Body of pancreas (tissue), 4 donors: ENCODE results near the gene DEF6. TPM values are rescaled to one million over a fixed set of nuclear protein-coding genes. Genes with fewer than 3 reads are reported as not detected.

Experiments used
- ATAC-seq: fragments of 150-250 bp; one replicate; pipeline ENCODE4 v1.9.1; 2016
- DNase-seq, 4 donors: peaks; one replicate each; pipeline ENCODE4 v3.0.0-alpha.2; 2019
- H3K27ac ChIP-seq, 4 donors: fragments of 200-600 bp; sonication (generic); 1 replicate in 3 of 4; 2 replicates in 1 of 4; pipeline versions ENCODE4 v1.5.1 to v1.6.1; 2016 to 2019; ENCODE audit warnings: mild to moderate bottlenecking in 1 of 4, mixed read lengths in 1 of 4, moderate library complexity in 1 of 4
- H3K27me3 ChIP-seq, 2 donors: fragments of 200-600 bp; sonication (generic); one replicate each; pipeline ENCODE4 v1.6.0; 2016; ENCODE audit warnings: mild to moderate bottlenecking in 1 of 2
- H3K36me3 ChIP-seq, 2 donors: fragments of 200-600 bp; sonication (generic); replicated peaks in 1 of 2; 2 replicates each; pipeline ENCODE4 v1.5.1; 2016; ENCODE audit warnings: low read depth in 2 of 2; ENCODE audit not compliant: insufficient read depth in 1 of 2
- H3K4me1 ChIP-seq: fragments of 200-600 bp; sonication (generic); one replicate; pipeline ENCODE4 v1.6.0; 2016
- H3K4me3 ChIP-seq, 2 donors: fragments of 200-600 bp; sonication (generic); 1 replicate in 1 of 2; 2 replicates in 1 of 2; pipeline ENCODE4 v1.5.1; 2016 to 2019
- H3K9me3 ChIP-seq, 3 donors: fragments of 200-600 bp; sonication (generic); 1 replicate in 2 of 3; 2 replicates in 1 of 3; pipeline ENCODE4 v1.5.1; 2016
- POLR2A ChIP-seq, 3 donors: fragments of 450-650 bp; IDR thresholded peaks; one replicate each; pipeline ENCODE4 v1.6.1; 2016; ENCODE audit warnings: antibody characterized with exemption in 3 of 3, mild to moderate bottlenecking in 2 of 3
- WGBS, 2 donors: methylation state at CpG; one replicate each; pipeline ENCODE4 v1.1.5; 2017; 5-methylcytosine and 5-hydroxymethylcytosine counted together
- intact Hi-C: fragments of 100-400 bp; cut with DNase I; formaldehyde crosslinking; loops from one replicate; pipeline ENCODE4 v1.15.1; 2023
- total RNA-seq, 2 donors: library from RNA; depleted of rRNA; stranded (reverse); fragments of >200 nt; gene quantifications; one replicate each; pipeline ENCODE4 v1.1.0, GENCODE V29; 2016
- TF ChIP-seq, protein P1 (sequence below), 7 experiments: fragments of 450-650 bp in 4 of 7; fragments of 200-600 bp in 3 of 7; sonication (generic) in 3 of 7; IDR thresholded peaks; one replicate each; pipeline ENCODE4 v1.5.1; 2016 to 2019; ENCODE audit warnings: antibody characterized with exemption in 7 of 7

DEF6 gene
- total RNA-seq, 2 donors from 2014 or later = 10.2 to 23.3 TPM

DNA sequence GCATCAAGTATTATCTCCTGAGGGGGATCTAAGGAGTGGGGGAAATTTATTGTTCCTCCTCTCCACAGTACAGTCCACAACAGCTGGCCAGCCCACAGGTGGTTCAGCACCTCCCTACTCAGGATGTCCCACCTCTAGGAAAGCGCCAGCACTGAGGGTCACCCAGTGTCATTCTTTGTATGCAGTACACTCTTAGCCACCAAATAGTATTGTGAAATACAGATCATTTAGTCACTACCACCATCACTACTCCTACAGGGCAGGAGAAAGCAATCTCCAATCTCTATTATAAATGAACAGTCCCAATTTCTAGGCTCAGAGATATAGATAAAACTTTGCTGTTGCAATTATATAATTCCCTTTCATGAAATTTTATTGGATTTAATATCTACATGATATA, 44.4 kb upstream of the DEF6 start:
- Histone ChIP-seq H3K4me1 (peaks cover 4% of the 10 kb centered on the region), H3K27ac (no peak overlapping the region), H3K9me3 (no peaks in the 10 kb centered on the region), H3K36me3 (no peaks in the 10 kb centered on the region), H3K27me3 (no peaks in the 10 kb centered on the region), H3K4me3 (no peak overlapping the region)
- WGBS, 2 donors = 90 to 92% methylated on average over 1 of the region's 1 CpG
- intact Hi-C loops = no loop called here
- DNase-seq (no peak), ATAC-seq (no peak)
- TF ChIP-seq POLR2A (IDR thresholded peaks at IDR 0.05) = no peak
- TF ChIP-seq, protein P1, sequence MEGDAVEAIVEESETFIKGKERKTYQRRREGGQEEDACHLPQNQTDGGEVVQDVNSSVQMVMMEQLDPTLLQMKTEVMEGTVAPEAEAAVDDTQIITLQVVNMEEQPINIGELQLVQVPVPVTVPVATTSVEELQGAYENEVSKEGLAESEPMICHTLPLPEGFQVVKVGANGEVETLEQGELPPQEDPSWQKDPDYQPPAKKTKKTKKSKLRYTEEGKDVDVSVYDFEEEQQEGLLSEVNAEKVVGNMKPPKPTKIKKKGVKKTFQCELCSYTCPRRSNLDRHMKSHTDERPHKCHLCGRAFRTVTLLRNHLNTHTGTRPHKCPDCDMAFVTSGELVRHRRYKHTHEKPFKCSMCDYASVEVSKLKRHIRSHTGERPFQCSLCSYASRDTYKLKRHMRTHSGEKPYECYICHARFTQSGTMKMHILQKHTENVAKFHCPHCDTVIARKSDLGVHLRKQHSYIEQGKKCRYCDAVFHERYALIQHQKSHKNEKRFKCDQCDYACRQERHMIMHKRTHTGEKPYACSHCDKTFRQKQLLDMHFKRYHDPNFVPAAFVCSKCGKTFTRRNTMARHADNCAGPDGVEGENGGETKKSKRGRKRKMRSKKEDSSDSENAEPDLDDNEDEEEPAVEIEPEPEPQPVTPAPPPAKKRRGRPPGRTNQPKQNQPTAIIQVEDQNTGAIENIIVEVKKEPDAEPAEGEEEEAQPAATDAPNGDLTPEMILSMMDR (IDR thresholded peaks at IDR 0.05) = no peak

DNA sequence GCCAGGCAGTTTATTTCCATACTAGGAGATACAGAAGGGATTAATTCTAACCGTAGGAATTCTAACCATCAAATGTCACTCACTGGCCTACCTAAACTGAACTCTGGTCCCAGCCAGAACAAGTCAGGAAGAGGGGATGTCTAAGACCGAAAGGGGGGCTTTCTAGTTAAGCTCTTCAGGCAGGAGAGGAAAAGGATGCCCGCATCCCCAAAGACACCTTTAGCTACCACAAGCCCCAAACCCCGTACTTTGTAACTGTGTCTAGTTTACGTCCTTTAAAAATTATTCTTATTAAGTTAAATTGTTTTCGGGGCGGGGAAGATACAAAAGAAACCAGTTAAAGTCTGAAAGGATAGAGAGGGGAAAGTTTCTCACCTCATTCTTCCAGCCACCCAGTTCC, 39.3 kb upstream of the DEF6 start:
- peak overlapping the region in 1 of 2 donors; percentile 81 for H3K4me3 ChIP-seq
- TF ChIP-seq POLR2A (IDR thresholded peaks at IDR 0.05) = no peak
- TF ChIP-seq, protein P1 (IDR thresholded peaks at IDR 0.05) = no peak
- no peak for ATAC-seq
- H3K9me3 ChIP-seq = no peaks in the 10 kb centered on the region
- 36 to 42% methylated on average over 7 of the region's 7 CpGs for WGBS, 2 donors
- no peaks in the 10 kb centered on the region for H3K36me3 ChIP-seq
- no peak for DNase-seq
- no peaks in the 10 kb centered on the region for H3K27me3 ChIP-seq
- intact Hi-C loops = no loop called here
- peaks cover 24% of the 10 kb centered on the region for H3K4me1 ChIP-seq
- H3K27ac ChIP-seq = peak overlapping the region in 2 of 4 donors; percentile 96 to 99

DNA sequence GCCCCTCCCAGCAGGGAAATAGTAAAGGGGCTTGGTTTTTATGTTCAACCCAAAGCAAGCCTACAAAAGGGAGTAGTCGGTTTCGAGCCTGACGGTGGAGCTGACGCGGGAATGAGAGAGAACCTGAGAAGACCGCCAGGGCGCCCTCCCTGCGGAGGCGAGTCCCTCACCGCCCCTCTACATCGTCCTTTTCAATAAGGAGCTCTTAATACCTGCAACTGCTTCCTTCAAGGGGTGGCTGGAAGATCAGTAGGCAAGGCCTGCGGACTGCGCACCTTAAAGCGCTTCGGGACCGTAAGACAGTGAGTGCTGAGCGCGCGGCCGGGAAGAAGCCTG, 38.8 kb upstream of the DEF6 start:
- Histone ChIP-seq H3K36me3 (no peaks in the 10 kb centered on the region), H3K27ac (peak overlapping the region; percentile 36 to 99 (median 90)), H3K27me3 (no peaks in the 10 kb centered on the region), H3K4me3 (peak overlapping the region; percentile 59 to 81), H3K4me1 (peaks cover 29% of the 10 kb centered on the region), H3K9me3 (no peaks in the 10 kb centered on the region)
- peak in 1 of 4 donors; percentile 37 for DNase-seq
- ATAC-seq = no peak
- TF ChIP-seq POLR2A (IDR thresholded peaks at IDR 0.05) = no peak
- TF ChIP-seq, protein P1 (IDR thresholded peaks at IDR 0.05) = no peak
- intact Hi-C loops = no loop called here
- WGBS, 2 donors = 0 to 1% methylated on average over 10 to 20 of the region's 20 CpGs

DNA sequence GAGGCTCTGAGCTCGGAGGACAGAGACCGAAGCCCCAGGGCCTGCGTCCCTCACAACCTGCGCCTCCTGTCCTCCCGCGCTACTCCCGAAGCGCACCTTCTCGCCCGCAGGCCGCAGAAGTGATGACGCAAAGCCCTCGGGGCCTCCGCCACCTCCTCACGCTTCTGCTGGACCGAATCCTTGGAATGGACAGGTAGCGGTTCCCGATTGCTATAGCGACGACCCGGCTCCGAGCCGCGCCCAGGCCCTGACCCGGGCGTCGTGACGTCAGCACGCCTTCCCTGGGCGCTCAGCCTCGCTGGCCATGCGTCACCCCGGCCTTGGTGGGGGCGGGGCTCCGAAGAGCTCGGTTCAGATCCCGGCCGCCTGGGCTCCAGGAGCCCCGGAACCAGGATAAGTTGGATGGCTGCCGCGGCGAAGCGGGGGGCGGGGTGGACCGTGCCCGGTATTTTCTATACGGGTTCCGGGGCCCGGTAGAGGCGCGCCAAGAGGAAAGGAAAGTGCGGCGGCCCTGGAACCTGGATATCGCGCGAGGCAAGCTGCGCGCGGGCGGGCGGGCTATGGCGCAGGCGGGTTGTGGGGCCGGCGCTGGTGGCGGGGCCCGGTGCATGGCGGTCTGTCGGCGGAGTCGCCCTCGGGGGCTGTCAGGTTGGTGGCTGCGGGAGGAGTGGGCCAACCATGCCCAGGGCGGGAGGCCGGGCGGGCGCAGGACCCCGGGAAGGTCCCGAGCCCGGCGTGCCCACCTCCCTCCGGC, 38.2 kb upstream of the DEF6 start, which contains the start of gene ZNF76:
TSS of gene ZNF76 (plus strand) at position 542 of the 754 bp plus-strand sequence. CDS start 21,417 bp downstream, outside the sequence.
- intact Hi-C loops = no loop called here
- TF ChIP-seq POLR2A (IDR thresholded peaks at IDR 0.05) = peak; percentile 67 to 74 (median 73)
- TF ChIP-seq, protein P1 (IDR thresholded peaks at IDR 0.05) = peak in 4 of 7 experiments; percentile 50 to 88 (median 72)
- peak; percentile 99 for DNase-seq
- peak within 1 kb of the TSS; percentile 81 to 89 for H3K4me3 ChIP-seq
- H3K27me3 ChIP-seq = no peaks in the 10 kb centered on the region
- ATAC-seq = peak; percentile 93
- 0 to 1% methylated on average over 33 to 80 of the region's 82 CpGs for WGBS, 2 donors
- peak within 1 kb of the TSS; percentile 85 to 99 (median 97) for H3K27ac ChIP-seq
- H3K9me3 ChIP-seq = no peaks in the 10 kb centered on the region
- no peaks in the 10 kb centered on the region for H3K36me3 ChIP-seq
- peaks cover 35% of the 10 kb centered on the region for H3K4me1 ChIP-seq
